Heart left ventricle (tissue), 16 donors: ENCODE data around the gene SCAF4. TPM values are rescaled to one million over a fixed set of nuclear protein-coding genes. Genes with fewer than 3 reads are reported as not detected.
A peak's percentile ranks its signal among the peaks of the same experiment; 100 is the strongest.

Experiments
- ATAC-seq, 4 donors: fragments of 200-7000 bp; cut with Tn5 transposase; one replicate each; pipeline ENCODE4 v1.9.1; 2020 to 2022; ENCODE audit warnings: moderate library complexity in 4 of 4, mild to moderate bottlenecking in 3 of 4, moderate number of reproducible peaks in 1 of 4
- DNase-seq, 5 donors: peaks; one replicate each; pipeline ENCODE4 v3.0.0-alpha.2; 2020
- H3K27ac ChIP-seq, 12 donors: fragments of 200-600 bp; sonication (generic) in 4 of 12; one replicate each; pipeline versions ENCODE4 v1.5.0 to v1.8.0; 2016 to 2022; ENCODE audit warnings: mild to moderate bottlenecking in 2 of 12
- H3K27me3 ChIP-seq, 9 donors: fragments of 200-600 bp; sonication (generic) in 2 of 9; one replicate each; pipeline versions ENCODE4 v1.5.1 to v1.8.0; 2016 to 2022; ENCODE audit warnings: mild to moderate bottlenecking in 3 of 9
- H3K36me3 ChIP-seq, 9 donors: fragments of 200-600 bp; sonication (generic) in 2 of 9; one replicate each; pipeline versions ENCODE4 v1.5.0 to v1.8.0; 2018 to 2022; ENCODE audit warnings: mild to moderate bottlenecking in 2 of 9
- H3K4me1 ChIP-seq, 12 donors: fragments of 200-600 bp; sonication (generic) in 4 of 12; one replicate each; pipeline versions ENCODE4 v1.5.0 to v1.8.0; 2016 to 2022; ENCODE audit warnings: mild to moderate bottlenecking in 3 of 12
- H3K4me3 ChIP-seq, 12 donors: fragments of 200-600 bp; sonication (generic) in 4 of 12; one replicate each; pipeline versions ENCODE4 v1.5.0 to v1.8.0; 2017 to 2022; ENCODE audit warnings: mild to moderate bottlenecking in 9 of 12, moderate library complexity in 4 of 12
- H3K9me3 ChIP-seq, 12 donors: fragments of 200-600 bp; sonication (generic) in 4 of 12; one replicate each; pipeline versions ENCODE4 v1.5.0 to v1.8.0; 2016 to 2022; ENCODE audit warnings: mild to moderate bottlenecking in 1 of 12
- POLR2A ChIP-seq, 2 donors: fragments of 450-650 bp; IDR thresholded peaks; one replicate each; pipeline ENCODE4 v1.6.1; 2017; ENCODE audit warnings: antibody characterized with exemption in 2 of 2, mild to moderate bottlenecking in 2 of 2, moderate library complexity in 2 of 2
- WGBS, 4 donors: extraction: QIAGEN DNeasy Blood & Tissue Kit in 2 of 4; methylation state at CpG; one replicate each; pipeline versions ENCODE4 v1.1.5 to v1.1.7; 2013 to 2018; 5-methylcytosine and 5-hydroxymethylcytosine counted together
- intact Hi-C, 10 donors: fragments of 100-400 bp; cut with DNase I; formaldehyde crosslinking; loops; one replicate each; pipeline versions ENCODE4 v1.11.1 to v1.14.2; 2022
- polyA plus RNA-seq, 2 donors: library from polyadenylated mRNA; stranded (reverse); fragments of 200-250 nt; gene quantifications; one replicate each; pipeline ENCODE4 v1.2.3, GENCODE V29; 2013
- total RNA-seq, 9 donors: library from RNA; depleted of rRNA in 2 of 9; stranded (reverse); fragments of >200 nt in 2 of 9; fragmentation: NEBNext Ultra II Directional in 3 of 9; extraction: Animal tissue kit (Norgen Biotek cat#: 25700) in 3 of 9; gene quantifications; one replicate each; pipeline versions ENCODE4 v1.1.0 to v1.2.4, GENCODE V29; 2016 to 2023
- TF ChIP-seq, protein P1 (sequence below), 12 donors: fragments of 200-600 bp; sonication (generic) in 4 of 12; IDR thresholded peaks; one replicate each; pipeline versions ENCODE4 v1.5.0 to v1.8.0; 2018 to 2022; ENCODE audit warnings: antibody characterized with exemption in 12 of 12, mild to moderate bottlenecking in 5 of 12
- donor health status: ischemic (EF 13 %, LVEDD 7.1; RV severe dilation, severe dysfunction).
- donor health status: healthy with polysubstance abuse.
- donor health status: DM: no; HTN: yes; CAD: no.
- donor health status: DM: no; HTN: no; CAD: no.
- donor health status: ischemic (EF 25% LVEDD 6.9; RV normal size, moderate dysfunction).
- donor health status: ischemic (EF 25% LVEDD 5.7; RV mildly dilated, moderate dysfunction).
- donor health status: healthy.
- donor health status: DM: yes; HTN: yes; CAD: no.
- donor health status: ischemic (EF 35%, LVEDD 5.7; RV mildly dilated, moderate dysfunction).
- donor health status: nonischemic (EF 11% LVEDD 7.7; RV severe dilation, severe dysfunction).
- donor health status: DM: yes; HTN: yes; CAD: no.
- donor health status: PGD.
- donor health status: ischemic (EF 29% LVEDD 5.4; RV normal size, mild dysfunction).
- donor health status: nonischemic (EF 23%, LVEDD 6.1; RV moderate dilation, normal function).

SCAF4 gene
- total and polyA plus RNA-seq, 11 donors = 7.8 to 25.8 (median 17.3) TPM

DNA sequence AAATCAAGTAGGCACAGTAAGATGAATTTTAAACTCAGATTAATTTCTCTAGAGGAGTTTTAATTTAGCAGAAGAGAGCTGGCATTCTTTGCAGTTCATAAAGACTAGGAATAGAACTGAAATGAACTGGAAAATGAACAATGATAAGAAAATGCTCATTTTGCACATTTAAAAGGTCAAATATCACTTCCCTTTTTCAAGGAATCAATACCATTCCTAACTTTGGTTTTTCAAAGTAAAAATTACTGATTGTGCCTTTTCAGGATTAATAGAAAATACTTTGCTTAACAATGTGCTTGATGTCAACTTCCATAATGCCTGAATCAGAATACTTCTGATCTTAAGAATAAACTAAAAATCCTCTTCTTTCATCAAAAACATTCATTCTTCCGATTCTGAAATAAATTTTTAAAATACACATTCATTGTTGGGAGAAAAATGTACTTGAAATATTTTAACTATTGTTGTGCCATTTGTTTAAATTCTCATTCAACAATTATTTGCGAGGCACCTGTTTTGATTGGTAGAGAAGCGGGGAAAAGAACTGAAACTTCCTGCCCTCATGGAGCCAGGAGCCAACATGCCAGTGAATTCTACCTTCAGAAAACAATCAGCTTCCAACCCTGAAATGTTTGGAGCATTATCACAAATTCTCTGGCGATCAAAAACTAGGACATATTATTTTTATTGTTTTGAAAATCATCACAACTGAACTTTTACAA is 2.1 kb downstream of the SCAF4 start:
- H3K36me3 ChIP-seq = no peaks in the 10 kb centered on the region
- no peak overlapping the region for H3K27ac ChIP-seq
- peaks cover 16 to 68% (median 48%) of the 10 kb centered on the region in 12 donors for H3K4me1 ChIP-seq
- no peak for TF ChIP-seq POLR2A (IDR thresholded peaks at IDR 0.05)
- TF ChIP-seq, protein P1, sequence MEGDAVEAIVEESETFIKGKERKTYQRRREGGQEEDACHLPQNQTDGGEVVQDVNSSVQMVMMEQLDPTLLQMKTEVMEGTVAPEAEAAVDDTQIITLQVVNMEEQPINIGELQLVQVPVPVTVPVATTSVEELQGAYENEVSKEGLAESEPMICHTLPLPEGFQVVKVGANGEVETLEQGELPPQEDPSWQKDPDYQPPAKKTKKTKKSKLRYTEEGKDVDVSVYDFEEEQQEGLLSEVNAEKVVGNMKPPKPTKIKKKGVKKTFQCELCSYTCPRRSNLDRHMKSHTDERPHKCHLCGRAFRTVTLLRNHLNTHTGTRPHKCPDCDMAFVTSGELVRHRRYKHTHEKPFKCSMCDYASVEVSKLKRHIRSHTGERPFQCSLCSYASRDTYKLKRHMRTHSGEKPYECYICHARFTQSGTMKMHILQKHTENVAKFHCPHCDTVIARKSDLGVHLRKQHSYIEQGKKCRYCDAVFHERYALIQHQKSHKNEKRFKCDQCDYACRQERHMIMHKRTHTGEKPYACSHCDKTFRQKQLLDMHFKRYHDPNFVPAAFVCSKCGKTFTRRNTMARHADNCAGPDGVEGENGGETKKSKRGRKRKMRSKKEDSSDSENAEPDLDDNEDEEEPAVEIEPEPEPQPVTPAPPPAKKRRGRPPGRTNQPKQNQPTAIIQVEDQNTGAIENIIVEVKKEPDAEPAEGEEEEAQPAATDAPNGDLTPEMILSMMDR (IDR thresholded peaks at IDR 0.05) = no peak
- H3K9me3 ChIP-seq = no peaks in the 10 kb centered on the region
- ATAC-seq = no peak
- DNase-seq = no peak
- H3K27me3 ChIP-seq = no peaks in the 10 kb centered on the region
- intact Hi-C loops = loop anchor here in 1 of 10 donors (5.0 kb wide), 1 partner anchor 72 kb away; the partner anchor contains the start of gene SOD1
- H3K4me3 ChIP-seq = peak overlapping the region in 9 of 12 donors; percentile 70 to 99 (median 90)
- 54 to 57% (median 56%) methylated on average over 4 of the region's 4 CpGs for WGBS, 4 donors

DNA sequence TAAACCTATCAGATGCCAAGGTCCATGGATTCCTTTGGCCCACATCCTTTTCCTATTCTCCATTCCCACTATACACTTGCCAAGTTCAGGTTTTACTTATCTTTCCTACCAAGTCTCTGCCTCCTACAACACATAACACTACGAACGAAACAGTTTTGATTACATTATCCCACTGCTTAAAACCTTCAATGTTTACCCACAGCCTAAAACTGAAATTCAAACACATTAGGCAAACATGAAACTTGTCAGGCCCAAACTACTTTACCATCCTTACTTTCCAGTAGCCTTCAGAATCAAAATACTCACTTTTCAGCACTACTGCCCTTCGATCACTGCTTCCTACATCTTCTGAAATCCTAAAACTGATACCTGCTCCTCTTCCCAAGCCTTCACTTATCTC is 3.0 kb downstream of the SCAF4 start:
- Histone ChIP-seq H3K27ac (no peak overlapping the region), H3K27me3 (no peaks in the 10 kb centered on the region), H3K4me1 (peaks cover 16 to 76% (median 56%) of the 10 kb centered on the region in 12 donors), H3K9me3 (no peaks in the 10 kb centered on the region), H3K36me3 (no peaks in the 10 kb centered on the region), H3K4me3 (peak overlapping the region in 2 of 12 donors; percentile 4 to 82)
- intact Hi-C loops = no loop called here
- ATAC-seq (no peak), DNase-seq (no peak)
- TF ChIP-seq, protein P1 (IDR thresholded peaks at IDR 0.05) = no peak
- no peak for TF ChIP-seq POLR2A (IDR thresholded peaks at IDR 0.05)
- WGBS, 4 donors = 64 to 70% (median 65%) methylated on average over 3 of the region's 3 CpGs

DNA sequence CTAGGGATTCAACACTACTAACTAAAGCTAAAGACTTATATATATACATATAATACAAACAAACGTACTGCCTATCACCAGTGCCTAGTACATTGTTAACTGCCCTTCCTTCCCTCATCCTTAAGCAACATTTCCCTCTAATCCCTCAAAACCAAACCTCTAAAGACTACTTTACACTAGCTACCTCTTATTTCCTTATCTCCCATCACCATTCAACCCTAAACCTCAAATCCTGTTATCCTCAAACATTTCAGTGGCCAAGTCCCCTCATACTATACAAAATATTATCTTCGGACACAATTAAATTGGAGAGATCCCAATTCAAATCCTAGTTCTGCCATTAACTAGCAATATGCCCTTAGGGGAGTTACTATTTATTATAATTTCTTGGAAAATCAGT is 3.7 kb downstream of the SCAF4 start:
- DNase-seq = no peak
- TF ChIP-seq POLR2A (IDR thresholded peaks at IDR 0.05) = no peak
- TF ChIP-seq, protein P1 (IDR thresholded peaks at IDR 0.05) = no peak
- no peaks in the 10 kb centered on the region for H3K36me3 ChIP-seq
- no peak for ATAC-seq
- no peak overlapping the region for H3K27ac ChIP-seq
- 81 to 92% (median 85%) methylated on average over 2 of the region's 2 CpGs for WGBS, 4 donors
- no peak overlapping the region for H3K4me3 ChIP-seq
- peaks cover 15 to 75% (median 53%) of the 10 kb centered on the region in 12 donors for H3K4me1 ChIP-seq
- no peaks in the 10 kb centered on the region for H3K9me3 ChIP-seq
- H3K27me3 ChIP-seq = no peaks in the 10 kb centered on the region
- intact Hi-C loops = no loop called here

DNA sequence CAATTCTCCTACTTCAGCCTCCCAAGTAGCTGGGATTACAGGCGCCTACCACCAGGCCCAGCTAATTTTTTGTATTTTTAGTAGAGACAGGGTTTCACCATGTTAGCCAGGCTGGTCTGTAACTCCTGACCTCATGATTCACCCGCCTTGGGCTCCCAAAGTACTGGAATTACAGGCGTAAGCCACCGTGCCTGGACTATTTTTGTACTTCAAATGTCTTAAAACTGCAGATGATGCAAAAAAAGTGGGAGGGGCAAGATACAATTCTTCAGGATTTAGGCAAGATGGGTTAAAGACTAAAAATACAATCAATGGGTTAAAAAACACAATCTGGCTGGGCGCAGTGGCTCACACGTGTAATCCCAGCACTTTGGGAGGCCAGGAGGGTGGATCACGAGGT is 4.7 kb downstream of the SCAF4 start:
- H3K4me3 ChIP-seq = no peak overlapping the region
- ATAC-seq (no peak), DNase-seq (no peak)
- 75 to 78% (median 76%) methylated on average over 7 of the region's 7 CpGs for WGBS, 4 donors
- no peaks in the 10 kb centered on the region for H3K36me3 ChIP-seq
- intact Hi-C loops = no loop called here
- TF ChIP-seq, protein P1 (IDR thresholded peaks at IDR 0.05) = no peak
- no peak for TF ChIP-seq POLR2A (IDR thresholded peaks at IDR 0.05)
- no peak overlapping the region for H3K27ac ChIP-seq
- H3K4me1 ChIP-seq = peaks cover 9 to 77% (median 45%) of the 10 kb centered on the region in 12 donors
- no peaks in the 10 kb centered on the region for H3K9me3 ChIP-seq
- no peaks in the 10 kb centered on the region for H3K27me3 ChIP-seq
